GM18861 (cell line): Measurements from ENCODE around the gene EFCAB9.
"Not testable (repeated sequence)": the region's sequence is repeated elsewhere in the genome, so short reads cannot be mapped to it uniquely, and the experiment has no call there.

Source experiments
- ATAC-seq: cut with Tn5 transposase; IDR thresholded peaks from one replicate; pipeline ENCODE4 v1.9.1; 2021; ENCODE audit not compliant: unreplicated experiment

EFCAB9 gene

DNA sequence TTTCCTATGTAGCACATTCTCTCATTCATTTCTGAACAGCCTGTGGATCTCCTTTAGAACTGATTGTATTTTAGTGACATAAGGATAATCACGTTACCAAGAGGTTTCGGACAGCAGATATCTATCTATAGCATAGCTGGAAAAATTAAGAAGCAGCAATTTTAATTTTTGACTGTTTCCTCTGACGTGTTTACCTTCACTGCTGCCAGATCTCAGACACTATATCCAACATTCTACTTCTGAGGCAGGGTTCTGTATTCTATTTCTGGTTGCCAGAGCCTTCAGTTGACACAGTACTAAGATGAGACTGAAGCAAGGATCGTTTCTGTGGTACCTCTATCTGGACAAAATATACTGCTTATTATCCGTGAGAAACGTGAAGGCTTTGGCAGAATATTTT, at the start of gene EFCAB9:
EFCAB9 (plus strand) TSS at position 301 of the 400 bp plus-strand sequence; CDS start at position 302, 1 bp downstream.
- no peak for ATAC-seq

DNA sequence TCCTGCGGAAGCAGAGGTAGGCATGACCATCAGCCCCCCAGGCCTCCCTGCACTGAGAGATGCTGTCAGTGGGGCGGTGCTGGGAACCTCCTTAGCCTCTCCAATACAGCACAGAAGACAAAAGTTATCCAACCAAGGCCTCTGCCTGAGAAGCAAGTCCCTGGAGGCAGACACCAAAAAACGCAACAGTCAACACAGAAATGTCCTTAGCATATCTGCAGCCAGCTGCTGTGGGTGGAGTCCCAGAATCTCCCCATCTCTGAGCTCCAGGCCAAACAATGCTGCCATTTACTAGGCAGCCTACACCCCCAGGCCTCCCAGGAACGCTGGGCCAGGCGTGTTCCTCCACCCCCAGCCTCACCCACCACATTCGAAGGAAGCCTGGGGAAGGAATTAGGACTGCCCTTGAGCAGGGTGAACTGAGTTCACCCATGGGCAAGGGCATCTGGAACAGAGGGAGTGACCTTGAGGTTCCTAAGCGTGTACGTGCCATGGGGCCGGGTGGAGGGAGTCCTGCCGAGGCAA, 49.6 kb upstream of the EFCAB9 start:
- ATAC-seq, result peak; percentile 83

DNA sequence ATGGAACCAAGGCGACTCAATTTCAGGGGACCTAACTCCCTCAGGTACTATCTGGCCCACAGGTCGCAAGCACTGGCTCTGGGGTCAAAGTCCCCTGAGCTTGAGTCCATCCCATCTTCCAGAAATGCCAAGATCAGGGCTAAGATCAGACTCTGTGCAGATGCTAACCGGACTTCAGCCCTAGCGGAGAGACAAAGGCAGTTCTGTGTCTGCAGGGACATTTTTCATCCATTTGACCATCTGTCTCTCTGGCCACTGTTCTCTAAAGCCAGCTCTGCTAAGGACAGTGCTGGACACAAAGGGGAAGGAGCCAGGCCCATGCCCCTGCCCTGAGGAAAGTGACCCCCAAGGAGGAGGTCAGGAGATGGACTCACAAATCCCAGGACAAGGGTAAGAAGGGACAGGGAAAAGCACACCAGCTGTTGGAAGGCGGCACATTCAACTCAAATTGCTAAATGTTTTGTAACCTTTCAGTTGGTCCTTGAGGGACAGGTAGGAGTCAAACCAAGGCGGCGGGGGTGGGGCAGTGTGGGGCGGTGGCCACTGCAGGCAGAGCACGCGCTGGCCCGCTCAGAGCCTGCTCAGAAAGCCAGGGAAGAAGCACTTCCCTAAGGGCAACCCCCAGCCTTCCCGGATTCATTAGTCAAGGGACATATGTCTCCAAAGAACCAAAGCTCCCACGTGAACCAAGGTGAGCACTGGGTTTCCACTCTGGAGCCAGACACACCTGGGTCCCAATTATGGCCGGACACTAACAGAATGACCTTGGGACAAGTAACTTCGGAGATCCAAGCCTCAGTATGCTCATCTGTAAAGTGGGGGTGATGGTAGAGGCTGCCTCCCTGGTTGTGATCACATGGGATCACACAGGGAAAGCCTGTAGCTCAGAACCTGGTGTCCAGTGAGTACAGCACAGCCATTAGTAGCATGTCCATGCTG, 48.8 kb upstream of the EFCAB9 start:
- no peak for ATAC-seq

DNA sequence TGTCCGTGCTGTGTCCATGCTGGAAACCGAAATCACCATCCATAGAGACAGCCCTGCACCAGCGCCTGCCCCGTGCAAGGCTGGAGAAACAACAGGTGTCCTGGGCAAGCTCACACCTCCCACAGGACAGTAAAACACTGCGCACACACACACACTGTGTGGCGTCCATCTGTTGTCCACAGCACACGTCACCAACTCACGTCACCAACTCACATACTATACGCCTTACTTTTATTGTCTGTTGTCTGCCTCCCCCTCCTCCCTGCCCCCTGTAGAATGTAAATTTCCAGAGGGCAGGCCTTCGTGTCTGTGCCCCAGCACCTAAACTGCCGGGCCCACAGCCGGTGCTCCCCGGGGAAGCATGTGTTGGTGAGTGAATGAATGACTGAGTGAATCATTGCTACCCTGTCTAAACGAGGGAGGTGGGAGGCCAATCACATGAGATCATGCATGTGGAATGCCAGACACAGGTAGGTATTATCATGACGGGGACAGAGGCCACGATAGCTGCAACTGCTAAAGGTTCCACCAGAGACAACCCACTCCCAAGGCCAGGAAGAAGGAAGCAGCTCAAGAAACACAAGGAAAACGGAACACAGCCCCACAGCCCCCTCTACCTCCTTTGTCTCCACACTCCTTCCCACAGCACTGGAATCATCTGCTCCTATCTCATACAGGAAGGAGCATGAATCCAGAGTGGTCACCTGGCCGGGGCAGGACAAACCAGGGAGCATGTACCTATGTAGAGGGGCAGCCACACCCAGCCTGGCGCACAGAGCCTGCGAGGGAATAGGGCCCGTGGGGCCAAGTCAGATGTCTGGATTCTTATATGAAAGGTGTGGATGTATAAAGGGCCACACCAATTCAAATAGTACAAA, 47.9 kb upstream of the EFCAB9 start:
- no peak for ATAC-seq

DNA sequence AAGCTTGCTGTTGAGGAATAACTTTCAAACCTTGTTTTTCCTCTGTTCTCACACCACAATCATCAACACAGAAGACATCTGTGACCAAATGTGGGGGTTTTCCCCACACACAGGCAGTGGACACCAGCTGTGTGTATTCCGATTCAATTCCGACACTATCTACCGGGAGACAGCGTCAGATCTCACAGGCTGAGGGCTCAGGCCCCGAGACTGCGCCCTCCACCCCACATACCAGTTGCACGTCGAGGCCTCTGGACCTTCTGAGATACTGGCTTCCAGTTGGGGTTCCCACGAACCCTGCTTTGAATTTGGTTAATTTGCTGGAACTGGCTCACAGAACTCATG, 47.3 kb upstream of the EFCAB9 start:
- no peak for ATAC-seq

DNA sequence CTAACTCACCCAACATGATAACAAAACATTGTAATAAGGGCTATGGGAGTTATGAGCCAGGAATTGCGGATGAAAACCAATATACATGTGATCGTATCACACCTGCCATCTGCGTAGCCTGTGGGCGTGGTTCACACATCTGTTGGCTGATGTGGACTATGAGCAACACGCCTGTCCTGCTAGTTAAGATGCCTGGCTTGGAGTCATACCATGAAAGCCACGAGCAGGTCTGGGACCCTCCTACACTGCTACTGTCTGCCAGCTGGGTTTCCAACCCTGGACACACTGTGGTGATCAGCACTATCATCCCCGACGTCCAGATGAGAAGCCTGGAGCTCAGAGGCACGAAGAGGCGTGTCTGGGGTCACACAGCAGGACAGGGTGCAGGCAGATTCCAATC, 46.1 kb upstream of the EFCAB9 start:
- ATAC-seq, result no peak

DNA sequence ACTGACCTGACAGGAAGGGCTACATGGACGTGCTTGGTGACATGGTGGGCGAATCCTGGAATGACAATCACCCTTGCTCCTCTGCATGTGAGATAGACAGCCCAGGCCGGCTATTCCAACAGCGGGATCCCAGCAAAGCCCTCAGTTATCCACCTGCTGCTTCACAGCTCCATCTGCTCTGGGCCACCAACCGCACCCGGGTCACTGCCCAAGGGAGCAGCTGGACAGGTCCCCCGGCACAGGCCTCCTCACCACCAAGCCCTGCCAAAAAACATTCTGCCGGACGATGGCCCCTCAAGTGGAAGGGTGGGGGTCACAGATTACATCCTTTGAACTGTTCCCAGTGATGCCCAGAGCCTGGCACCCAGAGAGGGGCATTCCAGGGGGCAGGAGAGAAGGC, 45.6 kb upstream of the EFCAB9 start:
- no peak for ATAC-seq

DNA sequence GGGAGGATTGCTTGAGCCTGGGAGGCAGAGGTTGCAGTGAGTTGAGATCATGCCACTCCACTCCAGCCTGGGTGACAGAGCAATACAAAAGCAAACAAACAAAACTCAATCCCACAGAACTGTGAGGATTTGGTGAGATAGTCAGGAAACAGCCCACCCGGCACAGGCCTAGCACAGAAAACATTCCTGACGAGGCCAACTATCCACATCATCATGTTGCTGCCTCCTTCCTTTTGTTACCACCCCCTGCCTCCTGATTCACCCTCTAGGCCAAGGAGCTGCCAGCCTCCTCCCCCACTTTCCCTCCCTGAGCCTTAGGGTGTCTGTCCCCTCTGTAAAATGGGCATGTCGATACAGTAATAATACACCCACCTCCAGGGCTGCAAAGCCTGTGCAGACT, 44.9 kb upstream of the EFCAB9 start:
- ATAC-seq, result no peak

DNA sequence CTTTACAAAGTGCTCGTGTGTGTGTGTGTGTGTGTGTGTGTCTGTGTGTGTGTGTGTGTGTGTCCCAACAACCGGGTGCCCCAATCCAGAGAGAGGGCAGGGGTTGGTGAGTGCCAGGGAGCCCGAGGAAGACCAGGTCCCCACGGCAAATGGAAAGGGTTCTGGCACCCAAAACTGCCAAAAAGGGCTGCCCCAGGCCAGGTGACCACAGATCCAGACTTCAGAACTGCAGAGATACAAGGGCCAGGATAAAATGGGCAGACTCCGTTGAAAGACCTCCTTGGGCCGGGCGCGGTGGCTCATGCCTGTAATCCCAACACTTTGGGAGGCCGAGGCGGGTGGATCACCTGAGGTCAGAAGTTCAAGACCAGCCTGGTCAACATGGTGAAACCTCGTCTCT, 44.5 kb upstream of the EFCAB9 start:
- not testable (repeated sequence) for ATAC-seq

DNA sequence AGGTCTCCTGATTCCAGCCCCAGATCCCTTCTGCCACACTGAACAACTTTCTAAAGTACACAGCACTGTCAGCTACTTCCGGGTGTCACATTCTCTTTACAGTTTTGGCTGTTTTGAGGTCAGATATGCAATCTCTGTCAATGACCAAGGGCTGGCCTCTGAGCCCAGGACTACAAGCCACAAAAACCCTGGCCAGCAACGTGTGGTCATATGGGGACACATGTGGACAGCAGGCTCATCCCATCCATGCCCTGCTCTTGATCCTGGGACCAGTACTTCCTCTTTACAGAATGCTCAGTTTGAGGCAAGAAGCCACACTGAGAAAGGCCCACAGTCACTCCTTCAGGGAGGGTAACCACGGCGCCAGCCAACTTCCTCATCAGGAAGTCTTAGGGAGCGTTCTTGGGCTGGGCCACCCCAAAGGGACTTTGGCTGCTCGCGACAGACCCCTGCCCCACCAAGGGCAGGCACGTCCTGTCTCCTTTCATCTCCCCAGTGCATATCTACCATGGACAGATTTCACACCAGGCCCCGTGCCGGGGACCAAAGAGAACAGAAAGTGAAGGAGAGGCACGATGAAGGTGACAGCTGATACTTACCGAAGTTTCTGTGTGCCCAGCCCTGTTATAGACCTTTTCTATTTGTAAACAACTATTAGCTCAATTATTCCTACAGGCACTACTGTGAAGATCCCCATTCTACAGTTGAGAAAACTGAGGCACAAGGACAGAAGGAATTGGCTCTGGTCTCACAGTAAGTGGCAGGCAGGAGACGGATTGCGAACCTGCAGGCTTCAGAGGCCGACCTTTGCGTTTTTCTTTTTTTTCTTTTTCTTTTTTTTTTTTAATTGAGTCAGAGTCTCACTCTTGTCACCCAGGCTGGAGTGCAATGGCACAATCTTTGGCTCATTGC, 43.2 kb upstream of the EFCAB9 start:
- ATAC-seq, result no peak

DNA sequence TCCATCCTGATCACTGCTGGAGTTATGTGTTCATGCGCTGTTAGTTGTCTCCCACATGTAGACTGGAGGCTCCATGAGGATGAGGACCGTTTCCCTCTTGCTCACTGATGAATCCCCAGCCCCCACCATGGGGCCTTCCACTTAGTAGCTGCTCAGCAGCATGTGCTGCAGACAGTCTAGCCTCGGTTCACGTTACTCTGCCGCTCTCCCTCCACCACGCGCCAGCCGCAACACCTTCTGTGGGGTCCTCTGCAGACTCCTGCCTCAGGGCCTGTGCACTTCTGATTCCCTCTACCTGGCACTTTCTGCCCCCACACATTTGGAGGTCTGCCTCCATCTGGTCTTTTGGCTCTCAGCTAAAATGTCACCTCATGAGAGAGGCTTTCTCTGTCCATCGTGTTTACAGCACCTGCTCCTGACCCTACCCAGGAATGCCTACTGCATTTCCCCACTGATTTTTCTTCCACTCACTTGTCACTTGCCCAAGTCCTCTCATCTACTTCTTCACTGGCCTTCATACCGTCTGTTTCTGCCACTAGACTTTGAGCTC, 42.2 kb upstream of the EFCAB9 start:
- no peak for ATAC-seq

DNA sequence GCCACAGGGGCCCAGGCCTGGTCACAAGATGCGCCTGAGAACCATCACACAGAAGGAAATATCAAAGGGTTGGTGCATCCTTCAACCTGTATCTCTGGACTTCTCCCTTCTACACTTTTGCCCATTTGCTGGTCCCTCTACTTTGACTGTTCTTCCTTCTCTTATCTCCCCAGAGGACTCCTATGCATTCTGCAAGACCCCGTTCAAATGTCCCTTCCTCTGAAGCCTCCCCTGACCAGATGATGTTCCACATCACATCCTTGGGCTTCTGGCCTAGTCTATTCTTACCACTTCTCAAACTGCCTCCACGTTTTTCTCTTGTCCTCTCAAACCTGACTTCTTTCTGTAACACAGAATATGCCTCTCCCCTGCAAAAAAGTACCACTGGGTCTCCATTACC, 40.3 kb upstream of the EFCAB9 start:
- no peak for ATAC-seq

DNA sequence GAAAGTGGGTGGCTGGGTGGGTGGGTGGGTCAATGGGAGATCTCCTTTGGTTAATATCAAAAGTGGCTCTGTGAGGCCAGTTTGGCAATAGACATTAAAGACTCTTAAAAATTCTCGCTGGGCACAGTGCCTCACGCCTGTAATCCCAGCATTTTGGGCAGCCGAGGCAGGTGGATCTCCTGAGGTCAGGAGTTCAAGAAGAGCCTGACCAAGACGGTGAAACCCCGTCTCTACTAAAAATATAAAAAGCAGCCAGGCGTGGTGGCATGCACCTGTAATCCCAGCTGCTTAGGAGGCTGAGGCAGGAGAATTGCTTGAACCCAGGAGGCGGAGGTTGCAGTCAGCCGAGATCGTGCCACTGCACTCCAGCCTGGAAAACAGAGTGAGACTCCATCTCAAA, 38.9 kb upstream of the EFCAB9 start:
- ATAC-seq, result not testable (repeated sequence)

DNA sequence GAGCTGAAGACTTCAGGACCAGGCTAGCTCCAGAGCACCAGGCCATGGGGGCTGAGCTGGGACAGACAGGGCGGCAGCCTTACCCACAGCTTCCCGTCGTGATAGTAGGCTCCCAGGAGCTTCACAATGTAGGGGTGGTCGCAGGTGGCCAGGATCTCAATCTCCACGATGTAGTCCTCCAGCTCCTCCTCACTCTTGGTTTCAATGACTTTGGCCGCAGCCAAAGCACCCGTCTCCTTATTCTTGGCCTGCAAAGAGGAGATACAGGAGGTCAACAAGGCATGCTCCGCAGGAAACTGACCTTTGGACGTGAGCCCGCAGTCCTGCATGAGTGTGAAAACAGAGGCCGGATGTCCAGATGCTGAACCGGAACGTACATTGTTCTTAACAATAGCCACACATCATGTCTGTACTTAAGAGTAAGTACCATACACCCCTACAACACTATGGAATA, 37.4 kb upstream of the EFCAB9 start:
- no peak for ATAC-seq

DNA sequence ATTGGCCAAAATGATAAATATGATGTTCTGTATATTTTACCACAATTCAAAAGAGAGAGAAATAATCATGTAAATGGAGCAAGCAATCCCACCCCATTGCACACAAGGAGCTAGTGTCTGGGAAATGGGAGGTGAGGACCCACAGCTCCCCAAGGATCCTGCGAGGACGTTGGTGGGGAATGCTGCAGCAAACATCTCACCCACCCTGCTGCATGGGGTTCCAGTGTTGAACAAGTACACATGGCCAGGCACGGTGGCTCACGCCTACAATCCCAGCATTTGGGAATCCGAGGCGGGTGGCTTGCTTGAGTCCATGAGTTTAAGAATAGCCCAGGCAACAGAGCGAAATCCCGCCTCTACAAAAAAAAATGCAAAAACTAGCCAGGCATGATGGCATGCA, 35.0 kb upstream of the EFCAB9 start:
- no peak for ATAC-seq

DNA sequence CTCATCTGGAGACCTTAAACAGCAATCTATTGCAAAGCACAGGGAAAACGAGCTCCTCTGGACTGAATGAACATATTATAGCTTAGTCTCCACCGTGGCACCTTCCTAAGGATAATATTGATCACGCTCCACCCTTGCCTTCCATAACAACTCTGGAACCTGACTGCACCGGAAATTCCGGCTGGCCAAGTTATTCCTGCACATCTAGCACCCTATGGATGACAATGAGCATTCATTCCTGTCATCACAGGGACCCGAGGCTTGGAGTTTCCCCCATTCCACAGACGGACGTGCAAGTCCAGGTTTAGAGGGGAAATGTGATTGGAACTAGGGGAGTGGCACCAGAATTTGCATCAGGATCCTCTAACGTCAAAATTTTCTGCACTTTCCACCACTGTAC, 33.5 kb upstream of the EFCAB9 start:
- no peak for ATAC-seq

DNA sequence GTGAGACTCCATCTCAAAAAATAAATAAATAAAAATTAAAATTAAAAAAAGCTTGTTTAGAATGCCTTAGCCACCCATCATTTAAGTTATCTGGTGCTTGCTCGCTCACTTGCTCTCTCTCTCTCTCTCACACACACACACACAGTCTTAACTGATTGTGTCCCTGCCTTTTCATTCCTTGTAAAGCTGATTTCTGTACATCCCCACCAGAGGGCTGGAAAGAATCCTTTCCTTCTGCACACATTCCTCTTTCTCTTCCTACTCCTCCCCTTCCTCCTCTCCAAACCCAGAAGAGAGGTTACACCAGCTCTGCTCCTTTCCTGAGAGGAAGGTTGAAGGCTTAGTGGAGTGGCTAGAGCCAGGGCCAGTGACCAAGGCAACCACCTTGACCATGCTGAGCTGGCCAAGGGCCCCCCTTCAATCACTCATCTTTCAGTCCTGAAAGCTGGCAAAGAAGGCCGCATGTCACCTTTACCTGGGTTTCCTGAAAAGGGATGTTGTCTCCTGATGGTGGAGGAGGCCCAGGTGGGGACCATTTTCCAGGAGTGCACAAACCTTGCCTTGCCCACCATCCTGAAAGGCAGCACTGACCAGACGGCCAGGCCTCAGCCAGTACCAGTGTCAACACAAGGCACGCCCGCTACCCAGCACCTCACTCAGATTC, 31.5 kb upstream of the EFCAB9 start:
- ATAC-seq, result no peak

DNA sequence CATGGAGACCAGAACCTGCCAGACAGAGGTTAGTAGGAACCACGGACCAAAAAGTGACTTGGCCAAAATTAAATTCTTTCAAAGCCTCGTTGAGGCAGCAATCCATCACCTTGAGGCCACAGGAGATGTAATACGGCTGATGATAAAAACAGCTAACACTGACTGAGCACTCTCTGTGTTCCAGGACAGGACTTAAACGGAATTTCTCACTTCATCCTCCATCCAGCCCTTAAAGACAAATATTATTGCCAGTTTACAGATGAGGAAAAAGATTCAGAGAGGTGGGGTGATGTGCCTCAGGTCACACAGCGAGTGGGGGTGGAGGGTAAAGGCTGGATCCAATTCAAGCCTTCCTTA, 31.0 kb upstream of the EFCAB9 start:
- no peak for ATAC-seq

DNA sequence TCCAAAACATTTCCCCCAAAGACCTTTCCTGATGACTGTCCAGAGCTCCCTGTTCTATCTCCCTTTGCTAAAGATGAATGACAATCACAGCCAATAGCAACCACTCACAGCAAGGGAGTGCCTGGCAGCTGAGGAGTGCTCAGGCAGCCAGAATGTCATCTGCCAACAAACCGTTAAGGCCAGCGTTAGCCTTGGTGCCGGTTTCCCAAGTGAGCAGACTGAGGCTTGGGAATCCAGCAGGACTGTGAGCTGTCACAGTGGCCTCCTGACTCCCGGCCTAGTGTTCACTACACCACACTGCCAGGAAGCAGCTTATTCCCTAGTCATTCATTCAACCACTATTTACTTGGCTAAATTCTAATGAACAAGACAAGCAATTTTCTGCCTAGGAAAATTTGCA, 30.6 kb upstream of the EFCAB9 start:
- no peak for ATAC-seq

DNA sequence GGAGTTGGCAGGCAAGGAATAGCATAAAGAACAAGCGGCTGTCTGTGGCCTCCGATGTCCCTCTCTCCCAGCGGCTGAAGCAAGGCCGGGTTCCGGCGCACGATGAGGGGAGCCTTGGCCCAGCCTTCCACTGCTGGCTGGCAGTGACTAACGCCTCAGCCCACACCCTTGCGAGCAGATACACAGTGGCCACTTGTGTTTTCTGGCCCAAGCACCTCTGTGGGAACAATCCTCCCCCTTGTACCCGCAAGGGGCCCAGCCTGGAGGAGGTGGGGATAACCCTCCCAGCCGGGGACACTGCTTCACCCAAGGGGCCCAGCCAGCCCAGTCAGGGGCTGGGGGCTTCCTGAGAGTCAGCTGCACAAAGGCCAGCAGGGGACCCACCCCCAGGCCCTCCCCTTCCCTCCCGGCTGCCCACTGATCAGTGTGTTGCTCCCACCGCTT, 29.2 kb upstream of the EFCAB9 start:
- ATAC-seq, result no peak
